HG03378 (cell line): ENCODE results near the gene JDP2.

Experiments used
- ATAC-seq: cut with Tn5 transposase; IDR thresholded peaks from one replicate; pipeline ENCODE4 v1.9.1; 2021; ENCODE audit warnings: mild to moderate bottlenecking, moderate library complexity; ENCODE audit not compliant: unreplicated experiment

Gene JDP2

DNA sequence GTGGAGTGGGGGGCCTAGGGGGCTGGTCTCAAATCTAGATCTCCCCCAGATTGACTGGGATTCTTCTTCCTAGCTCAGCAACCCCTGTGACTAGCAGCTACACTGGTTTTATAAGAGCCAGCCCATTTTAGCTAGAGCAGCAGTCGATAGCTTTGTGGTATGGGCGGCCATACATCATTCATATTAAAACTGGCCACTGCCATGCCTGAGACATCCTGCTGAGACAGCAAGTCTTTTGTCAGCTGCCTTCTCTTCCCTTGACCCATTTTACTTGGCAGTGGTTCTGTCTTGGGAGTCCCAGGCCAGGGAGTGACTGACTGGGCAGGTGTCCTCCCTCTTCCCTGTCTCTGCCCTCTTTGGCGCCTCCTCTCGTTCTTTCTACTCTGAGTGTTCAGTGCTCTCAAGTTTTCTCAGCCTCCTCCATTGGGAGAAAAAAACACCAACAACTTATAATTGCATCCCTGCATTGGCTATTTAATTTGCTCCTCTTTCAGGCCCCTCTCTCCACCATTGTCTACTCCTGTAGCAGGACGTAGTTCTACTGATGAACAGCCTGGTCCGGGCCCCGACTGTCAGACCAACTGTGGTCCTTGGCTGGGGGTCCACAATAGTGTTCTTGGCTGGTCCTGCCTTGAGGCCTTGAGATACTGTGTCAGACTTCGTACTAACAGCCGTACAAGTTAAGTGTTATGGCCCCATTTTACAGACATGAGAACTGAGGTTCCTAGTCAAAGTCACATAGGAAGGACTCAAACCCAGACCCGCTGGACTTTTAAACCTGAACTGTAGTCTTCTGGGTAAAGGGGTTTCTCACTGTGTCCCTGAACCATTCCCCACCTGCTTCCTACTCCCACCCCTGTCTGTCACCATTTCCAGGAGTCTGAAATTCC lies 18.3 kb upstream of the JDP2 start:
- ATAC-seq, result no peak

DNA sequence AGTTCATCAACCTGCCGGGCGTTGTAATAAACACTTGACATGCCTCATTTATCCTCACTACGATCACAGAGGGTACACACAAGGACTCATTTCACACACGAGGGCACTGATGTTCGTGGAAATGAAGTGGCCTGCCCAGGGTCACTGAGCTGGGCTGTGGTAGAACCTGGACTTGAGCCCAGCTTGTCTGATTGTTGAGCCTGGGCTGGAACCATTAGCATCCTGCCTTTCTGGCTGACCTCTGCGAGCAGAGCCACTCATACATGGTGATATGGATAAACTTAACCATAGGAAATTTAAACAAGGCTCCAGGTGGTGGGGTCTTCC lies 16.6 kb upstream of the JDP2 start:
- ATAC-seq, result no peak

DNA sequence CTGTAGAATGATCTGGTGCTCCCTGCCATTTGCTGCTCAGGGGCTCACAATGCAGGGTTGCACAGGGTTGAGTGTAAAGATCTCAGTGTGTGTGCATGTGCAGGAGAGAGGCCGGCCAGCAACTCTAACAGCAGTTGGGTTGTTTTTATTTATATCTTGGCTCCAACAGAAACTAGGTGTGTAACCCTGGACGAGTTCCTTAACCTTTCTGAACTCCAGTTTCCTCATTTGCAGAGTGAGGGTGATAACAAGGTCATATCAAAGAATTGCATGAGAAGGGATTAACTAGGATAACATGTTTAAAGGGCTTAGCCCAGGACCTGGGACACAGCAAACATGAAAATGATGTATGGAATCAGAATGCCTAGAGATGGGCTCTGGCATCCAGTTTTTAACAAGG lies 14.8 kb upstream of the JDP2 start:
- no peak for ATAC-seq

DNA sequence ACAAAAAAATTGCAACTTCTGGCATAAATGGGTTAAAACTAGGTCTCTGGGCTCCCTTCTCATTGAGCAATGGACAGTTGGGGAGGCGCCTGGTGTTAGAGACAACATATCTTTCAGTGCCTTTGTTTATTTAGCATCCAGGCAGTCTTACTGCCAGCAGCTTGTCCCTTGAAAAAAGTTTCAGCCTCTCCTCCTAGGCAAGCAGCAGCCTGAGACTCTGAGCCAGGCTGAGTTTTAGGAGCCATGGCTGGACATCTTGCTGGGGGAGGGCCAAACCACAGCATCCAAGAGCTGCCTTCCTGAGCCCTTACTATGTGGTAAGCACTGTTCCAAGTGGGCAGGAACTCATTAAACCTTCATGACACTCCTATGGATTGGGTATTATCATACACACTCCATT lies 10.1 kb upstream of the JDP2 start:
- ATAC-seq, result no peak

DNA sequence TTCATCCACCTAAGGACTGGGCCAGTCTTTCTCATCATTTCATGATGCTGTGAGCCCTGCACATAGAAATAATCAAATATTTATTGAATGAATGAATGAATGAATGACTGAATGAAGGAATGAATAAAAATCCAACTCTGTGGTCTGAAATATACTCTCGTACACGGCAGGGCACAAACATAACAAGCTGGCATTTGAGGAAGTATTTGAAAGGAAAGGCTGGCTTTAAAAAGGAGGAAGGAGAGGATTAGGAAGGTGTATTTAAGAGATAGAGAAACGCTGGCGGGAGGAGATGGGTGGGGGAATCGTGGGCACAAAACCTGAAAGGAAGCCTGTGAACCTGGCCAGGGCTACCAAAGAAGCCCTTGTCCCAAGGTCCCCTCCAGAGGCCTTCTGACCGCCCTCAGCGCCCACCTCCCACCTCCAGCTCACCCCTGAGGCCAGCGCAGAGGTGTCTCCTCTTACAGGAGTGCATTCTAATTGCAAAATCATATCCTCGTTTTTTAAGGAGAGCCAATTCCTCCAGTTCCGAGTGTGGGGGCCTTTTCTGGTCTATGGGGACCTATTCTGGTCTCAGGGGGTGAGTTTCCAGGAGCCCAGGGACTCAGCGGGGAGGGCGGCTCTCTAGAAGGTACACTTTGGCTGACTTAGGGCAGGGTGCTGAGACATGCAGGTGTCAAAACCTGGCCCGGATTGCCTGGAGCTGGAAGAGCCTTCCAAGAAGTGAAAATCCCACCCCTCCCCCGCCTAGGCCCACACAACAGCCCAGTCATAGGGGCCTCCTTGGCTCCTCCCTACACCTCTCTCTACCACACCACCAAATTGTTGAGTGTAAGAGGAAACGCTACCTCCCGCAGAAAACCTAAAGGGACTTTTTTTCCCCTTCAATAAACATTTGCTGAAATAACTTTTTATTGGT lies 8.7 kb upstream of the JDP2 start:
- ATAC-seq, result peak; percentile 81

DNA sequence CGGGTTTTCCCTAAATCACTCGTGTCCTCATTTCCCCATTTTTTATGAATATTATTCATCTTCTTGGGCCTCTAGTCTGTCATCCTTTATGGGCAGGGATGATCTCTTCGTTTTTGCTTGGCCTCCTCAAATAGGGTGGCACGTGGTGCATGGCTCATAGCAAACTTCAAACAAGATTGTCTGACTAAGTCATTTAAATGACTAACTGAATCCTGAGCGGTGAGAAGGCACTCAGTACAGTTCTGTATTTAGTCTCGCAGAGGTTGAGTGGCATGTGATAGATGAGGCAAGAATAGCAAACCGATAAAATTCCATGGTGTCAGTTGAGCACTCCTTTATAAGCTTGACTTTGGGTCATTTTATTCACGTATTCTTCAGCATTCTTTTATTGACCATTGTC lies 5.7 kb upstream of the JDP2 start:
- no peak for ATAC-seq

DNA sequence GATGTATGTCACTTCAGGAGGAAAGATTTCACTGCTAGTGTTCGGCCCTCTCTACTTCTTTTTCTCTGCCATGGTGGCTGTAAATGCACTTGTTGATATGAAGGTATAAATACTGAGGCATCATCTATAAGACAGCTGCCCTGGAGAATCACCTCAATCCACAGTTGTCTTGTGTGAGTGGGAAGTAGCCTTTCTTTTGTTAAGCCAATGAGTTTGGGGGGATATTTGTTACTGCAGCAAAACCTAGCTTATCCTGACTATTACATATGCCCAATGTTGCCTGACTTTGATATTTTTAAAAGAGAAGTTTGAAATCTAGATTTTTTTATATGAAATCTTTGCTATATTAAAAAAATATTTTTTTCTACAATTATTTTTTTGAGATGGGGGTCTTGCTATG lies 3.3 kb upstream of the JDP2 start:
- ATAC-seq, result no peak

DNA sequence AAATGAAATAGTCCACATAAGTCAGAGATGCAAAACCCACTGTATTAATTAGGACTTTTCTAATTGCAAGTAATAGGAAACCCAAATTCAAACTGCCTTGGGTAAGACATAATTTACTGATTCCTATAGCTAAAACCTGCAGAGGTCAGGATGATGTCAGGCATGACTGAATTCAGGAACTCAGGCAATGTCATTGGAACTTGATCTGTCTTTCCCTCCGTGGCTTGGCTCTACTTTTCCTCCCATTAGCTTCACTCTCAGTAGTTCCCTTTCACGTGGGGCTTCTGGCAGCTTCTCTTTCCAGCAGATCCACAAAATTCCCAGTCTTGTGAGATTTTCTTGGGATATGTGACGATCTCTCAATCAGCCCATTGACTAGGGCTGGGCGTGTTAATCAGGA lies 2.4 kb upstream of the JDP2 start:
- ATAC-seq, result no peak

DNA sequence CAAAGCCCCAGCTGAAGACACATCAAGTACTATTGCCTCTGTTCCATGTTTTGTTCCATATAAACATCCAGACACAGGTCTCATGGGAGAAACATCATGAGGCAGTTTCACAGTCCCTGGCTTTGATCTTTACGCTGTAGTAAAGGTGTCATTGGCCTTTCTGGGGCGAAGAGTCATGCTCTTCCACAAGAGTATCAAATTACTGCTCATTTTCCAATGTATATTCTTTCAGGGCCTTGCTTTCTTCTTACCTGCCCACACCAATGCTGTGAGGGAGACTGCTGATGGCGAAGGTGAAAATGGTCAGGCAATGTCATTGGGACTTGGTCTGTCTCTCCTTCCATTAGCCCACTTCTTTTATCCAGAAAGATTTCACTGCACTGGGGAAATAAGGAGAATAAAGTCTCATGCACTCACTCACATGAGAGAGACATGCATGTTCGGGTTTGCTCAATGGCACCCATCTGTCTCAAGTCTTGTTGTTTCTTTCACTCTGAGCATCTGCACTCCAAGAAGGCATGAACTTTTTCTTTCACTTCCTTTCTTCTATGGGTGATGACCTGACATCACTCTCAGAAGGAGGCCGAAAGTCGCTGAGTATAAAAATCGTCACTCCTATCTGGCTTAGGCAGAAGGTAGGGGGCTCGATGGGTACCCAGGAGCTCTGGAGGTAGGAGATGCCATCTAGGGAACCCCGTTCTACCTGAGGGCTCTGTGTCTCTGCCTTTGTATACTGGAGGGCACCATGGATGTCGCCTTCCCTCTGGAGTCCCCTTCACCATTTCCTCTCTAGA lies 1.3 kb upstream of the JDP2 start:
- ATAC-seq, result peak; percentile 59

DNA sequence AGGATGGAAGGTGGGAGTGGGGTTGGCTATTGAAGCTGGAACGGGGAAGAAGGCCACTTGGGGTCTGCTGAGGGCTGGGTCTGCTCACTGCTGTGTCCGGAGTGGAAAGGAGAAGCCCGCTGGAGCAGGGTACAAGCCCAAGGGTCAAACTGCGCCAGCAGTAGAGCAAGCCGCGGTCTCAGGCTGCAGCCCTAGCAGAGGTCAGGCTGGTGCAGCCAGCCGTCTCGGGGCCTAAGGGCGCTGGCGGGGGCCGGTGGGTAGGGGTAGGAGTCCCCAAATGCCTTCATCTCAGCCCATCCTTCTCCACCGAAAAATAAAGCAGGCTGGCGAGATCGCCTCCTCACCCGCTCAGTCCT lies 718 bp upstream of the JDP2 start:
- ATAC-seq, result no peak

DNA sequence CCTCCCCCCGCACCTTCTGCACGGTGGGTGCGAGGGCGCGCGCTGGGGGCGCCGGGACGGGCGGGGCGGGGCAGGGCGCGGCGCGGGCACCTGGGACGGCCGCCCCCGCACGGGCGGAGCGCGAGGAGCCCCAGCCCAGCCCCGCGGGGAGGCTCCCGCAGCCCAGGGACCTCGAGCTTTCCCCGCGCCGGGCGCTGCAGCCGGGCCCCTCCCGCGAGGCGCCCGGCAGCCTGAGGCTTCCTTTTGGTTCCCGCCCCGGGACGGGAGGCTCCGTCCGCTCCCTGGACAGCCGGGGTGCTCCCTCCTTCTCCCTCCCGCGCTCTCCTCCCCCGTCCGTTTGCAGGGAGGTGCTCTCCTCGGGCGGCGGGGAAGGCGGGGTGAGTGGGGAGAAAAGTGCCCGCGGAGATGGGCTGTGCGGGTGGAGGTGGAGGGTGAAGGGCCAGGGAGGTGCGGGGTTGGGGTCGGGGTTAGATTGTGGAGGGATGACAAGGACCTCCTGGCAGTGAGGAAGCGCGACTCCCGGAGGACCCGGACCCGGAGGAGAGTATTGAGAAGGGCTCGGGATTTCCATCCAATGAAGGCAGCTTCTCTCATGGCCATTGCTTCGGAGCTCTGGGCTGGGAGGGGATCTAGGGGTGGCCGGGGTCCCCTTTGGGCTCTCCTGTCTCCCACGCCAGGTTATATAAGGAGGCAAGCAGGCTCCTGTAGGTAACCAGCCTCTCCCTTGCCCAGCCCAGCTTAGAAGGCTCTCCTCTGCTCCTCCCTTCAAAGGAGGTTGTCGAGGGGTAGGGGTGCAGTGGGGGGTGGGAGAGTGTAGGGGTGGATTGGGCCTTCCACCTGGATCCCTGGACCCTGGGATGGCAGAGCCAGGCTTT lies 645 bp downstream of the JDP2 start:
- ATAC-seq, result no peak

DNA sequence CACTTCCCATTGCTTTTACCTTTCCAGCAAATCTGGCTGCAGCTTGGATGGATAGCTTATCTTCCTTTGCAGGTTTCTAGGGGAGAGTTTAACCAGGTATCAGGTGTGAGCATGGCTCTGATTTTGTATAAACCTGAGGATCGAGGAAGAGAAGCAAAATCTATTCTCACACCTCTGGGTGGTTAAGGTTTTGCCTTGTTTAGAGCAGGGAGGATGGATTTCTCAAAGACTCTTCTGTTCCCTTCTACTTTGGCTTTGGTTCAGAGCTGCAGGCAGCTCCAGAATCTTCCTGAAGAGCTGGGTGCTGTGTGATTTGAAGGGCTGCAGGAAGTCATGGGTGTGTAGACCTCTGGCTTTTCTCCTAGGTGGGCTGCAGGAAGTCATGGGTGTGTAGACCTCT lies 1.7 kb downstream of the JDP2 start:
- no peak for ATAC-seq

DNA sequence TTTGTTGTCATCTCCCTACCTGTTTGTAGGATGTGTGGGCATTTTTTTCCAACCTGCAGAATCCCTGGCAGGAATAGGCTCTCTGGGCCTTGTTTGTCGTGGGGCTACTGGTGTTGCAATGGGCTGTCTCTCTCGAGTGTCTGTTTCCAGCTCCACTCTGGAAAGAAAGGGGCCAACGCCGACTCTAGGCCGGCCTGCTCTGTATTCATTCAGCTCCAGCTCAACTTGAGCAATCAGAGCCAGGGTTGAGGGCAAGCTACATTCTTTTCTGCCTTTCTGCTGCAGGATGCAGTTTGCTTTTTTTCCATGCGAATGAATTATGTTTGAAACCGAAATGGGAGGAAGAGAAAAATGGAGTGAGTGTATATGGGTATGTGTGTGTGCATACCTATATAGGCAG lies 2.3 kb downstream of the JDP2 start:
- no peak for ATAC-seq

DNA sequence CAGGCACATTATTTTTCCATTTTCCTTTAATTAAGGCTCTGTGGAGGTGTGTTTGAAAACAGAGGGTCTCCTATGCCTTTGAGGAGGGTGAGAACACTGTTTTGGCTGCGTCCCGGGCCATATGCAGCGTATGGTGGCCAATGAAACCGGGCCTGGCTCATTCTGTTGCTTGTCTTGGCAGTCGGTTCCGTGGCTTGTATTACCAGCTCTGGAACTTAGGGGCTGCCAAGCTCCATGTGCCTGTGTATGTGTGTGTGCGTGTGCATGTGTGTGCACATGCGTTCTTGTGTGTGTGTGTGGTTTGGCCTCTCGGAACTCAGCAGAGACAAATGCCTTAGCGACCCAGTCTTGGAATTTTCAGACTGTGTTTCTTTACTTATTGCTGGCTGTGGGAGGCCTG lies 2.7 kb downstream of the JDP2 start:
- no peak for ATAC-seq

DNA sequence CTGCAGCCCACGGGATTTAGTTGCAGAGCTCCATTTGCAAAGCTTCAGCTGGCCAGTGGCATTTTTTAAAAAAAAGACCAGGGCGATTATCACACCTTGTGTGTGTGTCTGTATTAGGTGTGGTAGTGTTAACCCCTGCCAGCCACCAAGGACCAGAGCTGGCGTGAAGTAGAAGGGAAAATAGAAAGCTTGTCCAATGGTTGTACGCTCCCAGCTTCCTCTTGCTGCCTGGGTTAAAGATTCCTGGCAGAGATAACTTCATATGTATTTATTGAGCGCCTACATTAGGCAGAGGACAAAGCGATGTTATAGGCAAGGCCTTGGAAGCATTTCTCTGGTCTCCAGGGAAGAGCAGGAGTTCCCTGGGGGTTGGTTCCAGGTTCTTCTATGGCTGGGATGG lies 3.2 kb downstream of the JDP2 start:
- ATAC-seq, result no peak

DNA sequence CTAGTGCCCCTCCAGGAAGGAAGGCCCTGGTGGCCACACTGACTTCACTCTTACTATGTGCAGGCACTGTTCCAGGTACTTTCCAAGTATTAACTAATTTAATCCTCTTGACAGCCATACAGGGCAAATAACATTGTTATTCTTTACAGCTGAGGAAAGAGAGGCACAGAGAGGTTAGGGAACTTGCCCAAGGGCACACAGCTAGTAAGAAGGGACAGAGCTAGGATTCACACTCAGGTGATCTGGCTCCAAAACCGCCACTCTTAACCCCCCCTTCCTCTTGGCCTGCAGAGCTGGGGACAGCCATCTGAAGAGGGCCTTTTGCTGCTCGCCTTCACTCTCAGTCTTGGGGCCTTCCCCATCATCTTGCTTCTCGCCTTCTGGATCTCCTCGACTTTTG lies 4.0 kb downstream of the JDP2 start:
- ATAC-seq, result no peak

DNA sequence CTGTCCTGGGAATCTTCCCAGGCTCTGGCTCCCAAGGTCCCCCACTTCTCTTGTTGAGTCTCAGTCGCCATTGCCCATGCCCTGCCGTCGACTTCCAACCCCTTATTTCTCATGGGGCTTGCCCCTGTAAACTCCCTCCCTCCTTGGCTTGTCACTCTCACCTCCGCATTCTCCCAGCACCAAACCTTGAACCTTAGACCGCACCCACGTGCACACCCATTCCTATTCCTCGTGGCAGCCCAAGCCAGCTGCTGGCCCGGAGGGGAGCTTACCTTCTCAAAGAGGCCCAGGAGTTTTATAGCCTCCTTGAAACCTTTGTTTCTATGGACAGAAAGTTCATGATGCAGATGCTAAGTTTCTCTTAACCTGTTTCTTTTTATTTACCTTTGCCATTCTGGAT lies 4.6 kb downstream of the JDP2 start:
- ATAC-seq, result no peak

DNA sequence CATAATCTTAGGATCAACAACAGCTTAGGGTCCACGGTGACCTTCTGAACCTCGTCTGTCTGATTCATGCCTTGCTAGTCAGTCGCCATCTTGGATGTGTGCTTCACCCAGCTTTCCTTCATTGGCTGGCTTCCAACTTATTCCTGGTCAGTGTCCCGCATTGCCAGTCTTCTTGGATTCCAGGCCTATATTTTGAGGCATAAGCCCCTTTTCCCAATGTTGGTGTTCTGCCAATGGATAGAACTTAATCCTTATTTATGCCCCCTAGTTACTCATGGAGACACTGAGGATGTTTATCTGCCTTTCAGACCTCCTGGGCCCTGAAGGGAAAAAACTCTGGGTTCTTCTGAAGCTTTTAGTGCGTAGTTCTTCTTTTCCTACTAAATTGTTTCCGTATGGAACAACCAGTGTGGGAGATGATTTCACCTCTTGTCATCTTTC lies 5.8 kb downstream of the JDP2 start:
- ATAC-seq, result no peak

DNA sequence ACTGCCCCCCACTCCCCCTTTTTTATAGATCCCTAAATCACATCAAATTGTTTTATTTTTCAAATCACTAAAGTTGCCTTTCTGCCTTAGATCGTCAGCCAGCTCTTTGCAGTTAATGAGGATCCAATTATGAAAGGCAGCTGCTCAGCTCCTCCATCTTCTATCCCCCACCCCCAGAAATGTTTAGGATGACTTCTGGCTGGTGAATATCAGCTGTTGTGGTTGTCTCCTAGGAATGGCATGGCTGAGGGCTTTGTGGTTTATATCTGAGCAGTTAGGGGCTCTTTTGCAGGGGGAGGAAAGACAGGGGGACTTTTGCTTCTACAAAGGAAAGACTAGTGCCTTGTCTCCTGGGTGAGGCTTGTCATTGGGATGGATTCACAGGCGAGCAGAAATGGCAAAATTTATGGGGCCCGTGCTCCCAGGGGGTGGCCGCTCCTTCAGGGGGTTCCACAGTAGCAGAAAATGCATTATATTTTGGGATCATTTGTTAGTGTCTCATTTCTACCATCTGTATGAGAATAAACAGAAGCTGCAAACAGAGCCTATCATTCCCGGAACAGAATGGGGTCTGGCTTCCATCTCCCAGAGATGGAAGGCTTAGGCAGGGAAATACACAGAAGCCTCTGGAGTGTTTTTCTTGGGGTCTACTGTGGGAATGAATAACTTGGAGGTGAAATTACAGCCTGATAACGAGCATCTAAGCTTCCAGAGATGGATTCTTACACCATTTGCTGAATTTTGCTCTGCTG lies 6.5 kb downstream of the JDP2 start:
- ATAC-seq, result no peak

DNA sequence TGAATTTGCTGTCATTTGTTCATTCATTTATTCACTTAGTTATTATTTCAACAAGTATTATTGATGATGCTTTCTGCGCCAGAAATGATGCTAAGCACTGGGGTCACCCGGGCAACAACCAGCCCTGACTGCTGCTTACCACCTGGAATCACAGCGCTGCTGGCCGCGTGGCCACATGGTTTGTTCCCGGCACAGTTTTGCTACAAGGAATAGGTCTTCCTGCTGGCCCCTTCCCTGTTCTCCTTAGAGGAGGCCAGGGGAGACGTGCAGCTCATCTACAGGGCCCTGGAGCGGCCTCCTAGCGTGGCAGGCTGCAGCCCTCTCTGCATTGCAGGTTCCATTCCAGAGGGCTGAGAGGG lies 7.0 kb downstream of the JDP2 start:
- ATAC-seq, result no peak
